ENCODE measurements around the gene DIDO1. TPM values are rescaled to one million over a fixed set of nuclear protein-coding genes. Genes with fewer than 3 reads are reported as not detected.
A peak's percentile ranks its signal among the peaks of the same experiment; 100 is the strongest.
"Not testable (repeated sequence)": the region's sequence is repeated elsewhere in the genome, so short reads cannot be mapped to it uniquely, and the experiment has no call there.

DIDO1 gene
- polyA plus RNA-seq, 2 donors, result 17.3 TPM

DNA sequence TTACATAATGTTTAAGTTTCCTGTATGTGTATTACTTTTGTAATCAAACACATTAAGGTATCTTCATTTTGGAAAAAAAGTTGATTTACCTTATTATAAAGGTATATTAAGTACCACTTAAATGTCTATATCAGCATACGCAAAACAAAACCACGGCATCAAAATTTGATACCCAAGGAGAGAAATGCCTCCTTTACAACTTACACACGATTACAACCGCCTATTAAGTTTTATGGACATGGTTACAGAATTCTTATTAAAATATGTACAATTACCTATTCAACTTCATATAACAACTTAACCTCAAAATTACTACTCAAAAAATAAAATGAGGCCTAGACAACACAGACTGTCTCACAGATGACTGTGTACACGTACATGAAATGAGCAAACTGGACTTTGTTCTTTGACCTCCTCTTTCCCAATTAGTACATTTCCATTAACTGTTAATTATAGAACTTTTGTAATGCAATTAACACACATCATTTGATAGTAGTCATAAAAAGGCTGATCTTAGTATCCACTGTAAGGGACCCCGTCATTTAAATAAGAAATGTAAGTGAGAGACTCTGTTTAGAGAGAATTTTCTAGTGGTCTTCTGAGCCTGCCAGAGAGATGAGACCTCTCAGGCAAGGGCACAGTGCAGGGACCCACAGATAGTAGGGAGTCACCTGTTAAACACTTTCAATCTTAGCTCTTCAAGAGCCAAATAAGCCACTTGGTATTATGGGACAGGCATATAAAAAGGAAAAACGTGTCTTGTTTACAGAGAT, 2.5 kb downstream of the DIDO1 start:
- Histone ChIP-seq H3K27me3 (ENCODE audit: control insufficient read depth in 1 of 2, insufficient read depth in 2 of 2, low read length in 2 of 2) (no peaks in the 10 kb centered on the region), H3K4me1 (ENCODE audit: control insufficient read depth in 2 of 2, insufficient read depth in 2 of 2, low read length in 1 of 2) (peaks cover 6 to 28% of the 10 kb centered on the region in 2 donors), H3K9me3 (ENCODE audit: control insufficient read depth in 2 of 2, insufficient read depth in 1 of 2, low read depth in 1 of 2, low read length in 1 of 2) (no peaks in the 10 kb centered on the region), H3K4me3 (ENCODE audit: low read depth in 1 of 2, low read length in 2 of 2) (peak overlapping the region in 1 of 2 donors; percentile 88), H3K36me3 (ENCODE audit: control insufficient read depth in 2 of 2, insufficient read depth in 2 of 2, low read length in 1 of 2) (peaks cover 0 to 4% of the 10 kb centered on the region in 2 donors), H3K27ac (ENCODE audit: low read depth in 2 of 2, low read length in 1 of 2) (peak overlapping the region in 1 of 2 donors; percentile 99)
- 30 to 34% methylated on average over 7 of the region's 7 CpGs for WGBS, 2 donors

DNA sequence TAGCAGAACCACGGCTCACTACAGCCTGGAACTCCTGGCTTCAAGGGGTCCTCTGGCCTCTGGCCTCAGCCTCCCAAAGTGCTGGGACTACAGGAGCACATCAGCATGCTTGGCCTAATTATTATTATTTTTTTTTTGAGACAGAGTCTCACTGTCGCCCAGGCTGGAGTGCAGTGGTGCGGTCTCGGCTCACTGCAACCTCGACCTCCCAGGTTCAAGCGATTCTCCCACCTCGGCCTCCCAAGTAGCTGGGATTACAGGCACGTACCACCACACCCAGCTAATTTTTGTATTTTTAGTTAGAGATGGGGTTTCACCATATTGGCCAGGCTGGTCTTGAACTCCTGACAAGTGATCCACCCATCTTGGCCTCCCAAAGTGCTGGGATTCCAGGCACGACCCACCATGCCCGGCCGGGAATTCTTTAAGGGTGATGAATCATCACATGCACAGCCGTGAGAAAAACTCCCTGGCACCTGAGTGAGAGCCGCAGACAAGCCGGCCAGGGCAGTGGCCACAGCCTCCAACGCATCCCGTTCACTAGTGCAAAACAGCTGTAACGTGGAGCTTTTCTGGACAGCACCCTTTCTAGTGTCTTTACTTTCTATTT, 3.1 kb downstream of the DIDO1 start:
- H3K27me3 ChIP-seq (ENCODE audit: control insufficient read depth in 1 of 2, insufficient read depth in 2 of 2, low read length in 2 of 2); H3K9me3 ChIP-seq (ENCODE audit: control insufficient read depth in 2 of 2, insufficient read depth in 1 of 2, low read depth in 1 of 2, low read length in 1 of 2); H3K36me3 ChIP-seq (ENCODE audit: control insufficient read depth in 2 of 2, insufficient read depth in 2 of 2, low read length in 1 of 2): not testable (repeated sequence)
- Histone ChIP-seq H3K27ac (ENCODE audit: low read depth in 2 of 2, low read length in 1 of 2) (peak overlapping the region in 1 of 2 donors; percentile 67), H3K4me3 (ENCODE audit: low read depth in 1 of 2, low read length in 2 of 2) (peak overlapping the region in 1 of 2 donors; percentile 1), H3K4me1 (ENCODE audit: control insufficient read depth in 2 of 2, insufficient read depth in 2 of 2, low read length in 1 of 2) (peaks cover 6 to 26% of the 10 kb centered on the region in 2 donors)
- WGBS, 2 donors, result 46 to 47% methylated on average over 17 of the region's 17 CpGs

DNA sequence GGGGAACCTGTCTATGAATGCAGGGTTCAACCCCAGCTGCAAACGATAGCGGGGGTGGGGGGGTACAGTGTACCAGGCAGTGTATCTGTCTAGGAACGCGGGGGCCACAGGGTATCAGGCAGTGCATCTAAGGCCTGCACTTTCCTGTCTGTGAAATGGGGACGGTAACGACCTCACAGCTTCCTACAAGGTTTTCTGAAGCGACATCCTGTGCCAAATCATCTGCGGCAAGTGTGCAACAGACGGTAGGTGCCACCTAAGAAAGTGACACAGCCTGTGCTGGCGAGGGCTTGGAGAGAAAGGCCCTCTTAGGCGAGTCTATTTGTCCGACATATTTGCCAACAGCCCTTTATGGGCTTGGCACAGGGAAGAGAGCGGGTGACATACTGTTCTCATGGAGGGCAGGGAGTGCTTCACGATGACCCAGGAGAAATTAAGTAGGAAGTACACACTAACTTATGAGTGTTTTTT, 3.8 kb downstream of the DIDO1 start:
- Histone ChIP-seq H3K9me3 (ENCODE audit: control insufficient read depth in 2 of 2, insufficient read depth in 1 of 2, low read depth in 1 of 2, low read length in 1 of 2) (no peaks in the 10 kb centered on the region), H3K4me3 (ENCODE audit: low read depth in 1 of 2, low read length in 2 of 2) (no peak overlapping the region), H3K36me3 (ENCODE audit: control insufficient read depth in 2 of 2, insufficient read depth in 2 of 2, low read length in 1 of 2) (peaks cover 0 to 4% of the 10 kb centered on the region in 2 donors), H3K27me3 (ENCODE audit: control insufficient read depth in 1 of 2, insufficient read depth in 2 of 2, low read length in 2 of 2) (no peaks in the 10 kb centered on the region), H3K27ac (ENCODE audit: low read depth in 2 of 2, low read length in 1 of 2) (peak overlapping the region; percentile 19 to 72), H3K4me1 (ENCODE audit: control insufficient read depth in 2 of 2, insufficient read depth in 2 of 2, low read length in 1 of 2) (peaks cover 6 to 24% of the 10 kb centered on the region in 2 donors)
- 68 to 69% methylated on average over 14 of the region's 14 CpGs for WGBS, 2 donors

DNA sequence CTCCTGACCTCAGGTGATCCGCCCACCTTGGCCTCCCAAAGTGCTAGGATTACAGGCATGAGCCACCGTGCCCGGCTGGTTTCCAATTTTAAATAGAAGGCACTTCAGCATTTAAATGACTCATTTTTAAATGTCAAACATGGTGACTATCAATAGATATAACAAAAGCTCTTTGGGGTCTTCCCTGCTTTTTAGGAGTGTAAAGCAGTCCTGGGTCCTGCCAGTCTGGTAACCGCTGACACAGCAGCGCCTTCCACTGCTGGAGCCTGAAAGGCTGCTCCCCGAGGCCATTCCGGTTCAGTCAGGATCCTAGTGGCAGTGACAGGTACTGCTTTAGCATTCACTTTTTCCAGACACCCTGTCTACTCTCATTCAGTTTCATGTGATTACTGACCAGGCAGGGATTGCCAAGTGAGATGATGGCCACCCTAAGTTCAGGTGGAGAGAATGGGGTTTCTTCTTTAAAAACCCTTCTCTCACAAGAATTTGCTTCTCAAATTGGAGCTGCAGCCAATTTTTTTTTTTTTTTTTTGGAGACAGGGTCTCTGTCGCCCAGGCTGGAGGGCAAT, 5.1 kb downstream of the DIDO1 start:
- 31 to 36% methylated on average over 8 of the region's 8 CpGs for WGBS, 2 donors
- H3K27ac ChIP-seq (ENCODE audit: low read depth in 2 of 2, low read length in 1 of 2), result no peak overlapping the region
- H3K4me3 ChIP-seq (ENCODE audit: low read depth in 1 of 2, low read length in 2 of 2), result no peak overlapping the region
- H3K9me3 ChIP-seq (ENCODE audit: control insufficient read depth in 2 of 2, insufficient read depth in 1 of 2, low read depth in 1 of 2, low read length in 1 of 2), result no peaks in the 10 kb centered on the region
- no peaks in the 10 kb centered on the region for H3K27me3 ChIP-seq (ENCODE audit: control insufficient read depth in 1 of 2, insufficient read depth in 2 of 2, low read length in 2 of 2)
- peaks cover 0 to 4% of the 10 kb centered on the region in 2 donors for H3K36me3 ChIP-seq (ENCODE audit: control insufficient read depth in 2 of 2, insufficient read depth in 2 of 2, low read length in 1 of 2)
- peaks cover 3 to 22% of the 10 kb centered on the region in 2 donors for H3K4me1 ChIP-seq (ENCODE audit: control insufficient read depth in 2 of 2, insufficient read depth in 2 of 2, low read length in 1 of 2)

DNA sequence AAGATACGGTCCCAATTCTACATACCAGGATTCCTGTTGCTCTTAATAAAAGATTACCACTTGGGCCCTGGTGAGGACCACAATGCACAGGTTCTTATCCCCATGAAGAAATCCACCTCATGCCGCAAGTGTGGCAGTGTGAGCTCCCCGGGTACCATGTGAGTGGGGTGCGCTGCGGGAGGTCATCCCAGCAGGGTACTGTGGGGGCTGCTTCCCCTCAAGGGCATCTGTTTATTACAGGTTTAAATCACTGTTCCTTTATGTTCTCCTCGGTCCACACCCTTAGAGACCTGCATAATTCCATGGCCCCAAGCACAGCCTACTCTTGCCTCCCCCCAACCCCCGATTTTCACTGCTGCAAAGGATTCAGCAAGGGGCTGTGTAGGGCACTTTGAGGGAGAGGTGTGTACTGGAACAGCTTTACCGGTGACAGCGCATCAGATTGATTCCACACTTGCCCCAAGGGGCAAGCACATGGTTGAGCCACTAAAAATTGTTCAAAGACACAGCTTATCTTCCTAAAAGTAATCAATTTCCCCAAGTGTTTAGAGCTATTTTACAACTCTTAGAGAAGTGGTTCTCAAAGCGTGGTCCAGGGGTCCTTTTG, 6.2 kb downstream of the DIDO1 start:
- H3K27me3 ChIP-seq (ENCODE audit: control insufficient read depth in 1 of 2, insufficient read depth in 2 of 2, low read length in 2 of 2), result no peaks in the 10 kb centered on the region
- H3K9me3 ChIP-seq (ENCODE audit: control insufficient read depth in 2 of 2, insufficient read depth in 1 of 2, low read depth in 1 of 2, low read length in 1 of 2), result no peaks in the 10 kb centered on the region
- H3K4me1 ChIP-seq (ENCODE audit: control insufficient read depth in 2 of 2, insufficient read depth in 2 of 2, low read length in 1 of 2), result peaks cover 3 to 22% of the 10 kb centered on the region in 2 donors
- 69 to 73% methylated on average over 10 of the region's 10 CpGs for WGBS, 2 donors
- H3K4me3 ChIP-seq (ENCODE audit: low read depth in 1 of 2, low read length in 2 of 2), result no peak overlapping the region
- no peak overlapping the region for H3K27ac ChIP-seq (ENCODE audit: low read depth in 2 of 2, low read length in 1 of 2)
- peaks cover 0 to 4% of the 10 kb centered on the region in 2 donors for H3K36me3 ChIP-seq (ENCODE audit: control insufficient read depth in 2 of 2, insufficient read depth in 2 of 2, low read length in 1 of 2)

DNA sequence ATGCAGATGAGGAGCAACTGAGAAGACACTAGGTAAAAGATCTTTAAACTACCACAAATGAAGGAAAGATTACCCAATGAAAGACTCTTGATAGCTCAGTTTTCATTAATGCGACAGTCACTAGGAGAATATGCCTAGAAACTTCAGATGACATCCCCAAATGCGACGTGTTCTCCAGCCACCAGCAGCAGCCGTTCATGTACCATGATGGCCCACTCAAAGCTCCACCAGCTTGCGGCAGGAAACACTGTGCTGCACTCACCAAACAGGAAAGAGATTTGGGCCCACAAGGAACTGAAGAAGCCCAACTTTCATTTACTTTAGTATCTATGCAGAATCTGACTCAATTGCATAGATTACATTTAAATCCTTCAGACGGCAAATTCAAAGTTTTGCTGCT, 7.5 kb downstream of the DIDO1 start:
- Histone ChIP-seq H3K4me3 (ENCODE audit: low read depth in 1 of 2, low read length in 2 of 2) (no peak overlapping the region), H3K9me3 (ENCODE audit: control insufficient read depth in 2 of 2, insufficient read depth in 1 of 2, low read depth in 1 of 2, low read length in 1 of 2) (no peaks in the 10 kb centered on the region), H3K27ac (ENCODE audit: low read depth in 2 of 2, low read length in 1 of 2) (peak overlapping the region in 1 of 2 donors; percentile 27), H3K36me3 (ENCODE audit: control insufficient read depth in 2 of 2, insufficient read depth in 2 of 2, low read length in 1 of 2) (peaks cover 0 to 4% of the 10 kb centered on the region in 2 donors), H3K4me1 (ENCODE audit: control insufficient read depth in 2 of 2, insufficient read depth in 2 of 2, low read length in 1 of 2) (peaks cover 3 to 23% of the 10 kb centered on the region in 2 donors), H3K27me3 (ENCODE audit: control insufficient read depth in 1 of 2, insufficient read depth in 2 of 2, low read length in 2 of 2) (no peaks in the 10 kb centered on the region)
- 50 to 63% methylated on average over 6 of the region's 6 CpGs for WGBS, 2 donors

DNA sequence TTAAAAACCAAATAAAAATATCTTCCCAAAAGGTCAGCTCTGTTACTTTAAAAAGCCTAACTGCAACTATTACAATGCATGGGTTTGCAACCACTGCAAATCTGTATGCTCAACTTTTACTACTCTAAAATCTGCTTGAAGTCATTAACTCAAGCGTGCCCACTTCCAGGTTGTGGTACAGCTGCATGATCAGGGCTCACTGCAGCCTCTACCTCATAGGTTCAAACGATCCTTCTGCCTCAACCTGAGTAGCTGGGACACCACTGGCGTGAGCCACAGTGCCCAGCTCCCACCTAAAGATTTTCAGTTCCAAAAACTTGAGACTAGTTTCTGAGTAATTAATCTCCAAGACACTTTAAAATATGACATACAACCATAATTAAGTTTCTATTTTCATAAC, 8.2 kb downstream of the DIDO1 start:
- Histone ChIP-seq H3K27me3 (ENCODE audit: control insufficient read depth in 1 of 2, insufficient read depth in 2 of 2, low read length in 2 of 2) (no peaks in the 10 kb centered on the region), H3K36me3 (ENCODE audit: control insufficient read depth in 2 of 2, insufficient read depth in 2 of 2, low read length in 1 of 2) (peaks cover 0 to 5% of the 10 kb centered on the region in 2 donors), H3K4me3 (ENCODE audit: low read depth in 1 of 2, low read length in 2 of 2) (no peak overlapping the region), H3K27ac (ENCODE audit: low read depth in 2 of 2, low read length in 1 of 2) (no peak overlapping the region), H3K9me3 (ENCODE audit: control insufficient read depth in 2 of 2, insufficient read depth in 1 of 2, low read depth in 1 of 2, low read length in 1 of 2) (no peaks in the 10 kb centered on the region), H3K4me1 (ENCODE audit: control insufficient read depth in 2 of 2, insufficient read depth in 2 of 2, low read length in 1 of 2) (peaks cover 3 to 22% of the 10 kb centered on the region in 2 donors)
- 42 to 46% methylated on average over 3 of the region's 3 CpGs for WGBS, 2 donors

DNA sequence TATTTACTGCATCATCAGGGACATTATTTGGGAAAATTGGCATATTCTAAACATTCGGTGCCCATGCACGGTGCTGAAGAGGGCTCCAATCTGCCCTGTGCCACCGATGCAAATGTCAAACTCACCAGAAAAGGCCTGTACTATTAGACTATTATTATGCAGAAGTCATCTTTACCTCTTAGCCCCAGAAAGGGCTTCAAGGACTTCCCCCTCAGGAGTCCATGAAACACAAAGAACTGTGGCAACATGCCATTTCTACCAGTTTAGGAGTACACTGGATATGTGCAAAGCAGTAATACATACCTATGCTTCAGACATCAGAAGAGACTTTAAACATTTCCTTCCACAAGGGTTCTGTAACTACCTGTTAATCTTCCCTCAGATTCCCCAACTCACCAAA, 8.6 kb downstream of the DIDO1 start:
- Histone ChIP-seq H3K4me3 (ENCODE audit: low read depth in 1 of 2, low read length in 2 of 2) (no peak overlapping the region), H3K9me3 (ENCODE audit: control insufficient read depth in 2 of 2, insufficient read depth in 1 of 2, low read depth in 1 of 2, low read length in 1 of 2) (no peaks in the 10 kb centered on the region), H3K36me3 (ENCODE audit: control insufficient read depth in 2 of 2, insufficient read depth in 2 of 2, low read length in 1 of 2) (peaks cover 0 to 7% of the 10 kb centered on the region in 2 donors), H3K4me1 (ENCODE audit: control insufficient read depth in 2 of 2, insufficient read depth in 2 of 2, low read length in 1 of 2) (peaks cover 3 to 22% of the 10 kb centered on the region in 2 donors), H3K27me3 (ENCODE audit: control insufficient read depth in 1 of 2, insufficient read depth in 2 of 2, low read length in 2 of 2) (no peaks in the 10 kb centered on the region), H3K27ac (ENCODE audit: low read depth in 2 of 2, low read length in 1 of 2) (no peak overlapping the region)
- 54 to 67% methylated on average over 3 of the region's 3 CpGs for WGBS, 2 donors

DNA sequence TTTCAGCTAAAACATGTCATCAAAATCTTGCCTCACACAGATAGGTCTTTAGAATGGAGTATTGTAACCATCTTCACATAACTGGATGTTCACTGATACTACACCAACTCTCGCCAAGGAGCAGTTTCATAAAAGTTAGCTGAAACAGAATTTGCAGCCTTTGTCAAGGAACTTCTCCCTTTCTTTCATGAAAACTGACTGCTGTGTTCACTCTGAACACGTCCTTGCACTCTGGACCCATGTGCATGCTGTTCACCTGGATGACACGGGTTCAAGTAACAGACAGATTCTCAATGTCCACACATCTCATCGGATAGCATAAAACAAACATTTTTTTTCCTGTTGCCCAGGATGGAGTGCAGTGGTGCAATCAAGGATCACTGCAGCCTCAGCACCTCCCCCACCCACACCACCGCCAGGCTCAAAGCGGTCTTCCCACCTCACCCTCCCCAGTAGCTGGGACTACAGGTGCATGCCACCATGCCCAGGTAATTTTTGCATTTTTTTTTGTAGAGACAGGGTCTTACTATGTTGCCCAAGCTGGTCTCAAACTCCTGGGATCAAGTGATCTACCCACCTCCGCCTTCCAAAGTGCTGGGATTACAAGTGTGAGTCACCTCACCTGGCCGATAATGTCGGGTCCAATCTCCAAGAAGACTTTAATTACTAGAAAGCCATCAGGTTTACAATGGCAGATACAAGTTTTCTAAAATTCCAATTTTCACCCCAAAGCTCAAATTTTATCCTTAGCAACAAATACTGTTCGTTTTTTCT, 9.4 kb downstream of the DIDO1 start:
- Histone ChIP-seq H3K4me3 (ENCODE audit: low read depth in 1 of 2, low read length in 2 of 2) (no peak overlapping the region), H3K9me3 (ENCODE audit: control insufficient read depth in 2 of 2, insufficient read depth in 1 of 2, low read depth in 1 of 2, low read length in 1 of 2) (no peaks in the 10 kb centered on the region), H3K36me3 (ENCODE audit: control insufficient read depth in 2 of 2, insufficient read depth in 2 of 2, low read length in 1 of 2) (peaks cover 0 to 5% of the 10 kb centered on the region in 2 donors), H3K4me1 (ENCODE audit: control insufficient read depth in 2 of 2, insufficient read depth in 2 of 2, low read length in 1 of 2) (peaks cover 3 to 15% of the 10 kb centered on the region in 2 donors), H3K27ac (ENCODE audit: low read depth in 2 of 2, low read length in 1 of 2) (no peak overlapping the region), H3K27me3 (ENCODE audit: control insufficient read depth in 1 of 2, insufficient read depth in 2 of 2, low read length in 2 of 2) (no peaks in the 10 kb centered on the region)
- 61 to 67% methylated on average over 10 of the region's 10 CpGs for WGBS, 2 donors

All from esophagus (tissue), 2 donors.